H4 (cell line): ENCODE measurements around the gene IVL. TPM values are rescaled to one million over a fixed set of nuclear protein-coding genes. Genes with fewer than 3 reads are reported as not detected.

Source experiments
- DNase-seq: peaks from one replicate; pipeline ENCODE4 v3.0.0-alpha.2; 2015; ENCODE audit warnings: low spot score
- total RNA-seq: library from RNA; depleted of rRNA; stranded (reverse); fragments of >200 nt; shearing (Covaris generic); gene quantifications from 2 replicates; pipeline ENCODE4 v1.2.3, GENCODE V29; 2014

Gene IVL
- total RNA-seq, 1 experiment from 2014 or later, result not detected

- DNase-seq, result no peak
Observed at GRCh38 chr1:152888126-152888525, 20.2 kb upstream of the IVL start.

GRCh38 chr1:152899027-152899426, 9.3 kb upstream of the IVL start:
- no peak for DNase-seq

- DNase-seq, result no peak
Observed at GRCh38 chr1:152899883-152900282, 8.5 kb upstream of the IVL start.

GRCh38 chr1:152901631-152902030, 6.7 kb upstream of the IVL start:
- no peak for DNase-seq

GRCh38 chr1:152902636-152903035, 5.7 kb upstream of the IVL start:
- DNase-seq, result no peak

GRCh38 chr1:152904688-152905440, 3.5 kb upstream of the IVL start:
- no peak for DNase-seq

GRCh38 chr1:152906023-152906565, 2.3 kb upstream of the IVL start:
- DNase-seq, result peak; percentile 68

- DNase-seq, result no peak
Observed at GRCh38 chr1:152909206-152909605, 860 bp downstream of the IVL start.

- no peak for DNase-seq
Observed at GRCh38 chr1:152912471-152912870, 4.1 kb downstream of the IVL start.

- DNase-seq, result no peak
Observed at GRCh38 chr1:152912900-152913299, 4.6 kb downstream of the IVL start.

- no peak for DNase-seq
Observed at GRCh38 chr1:152917794-152918193, 9.4 kb downstream of the IVL start.

GRCh38 chr1:152919071-152919470, 10.7 kb downstream of the IVL start:
- DNase-seq, result no peak

- no peak for DNase-seq
Observed at GRCh38 chr1:152924191-152924590, 15.8 kb downstream of the IVL start.

- no peak for DNase-seq
Observed at GRCh38 chr1:152926091-152926490, 17.7 kb downstream of the IVL start.

- no peak for DNase-seq
Observed at GRCh38 chr1:152928671-152929070, 20.3 kb downstream of the IVL start.

- no peak for DNase-seq
Observed at GRCh38 chr1:152932170-152932811, 23.9 kb downstream of the IVL start.

GRCh38 chr1:152933196-152933595, 24.9 kb downstream of the IVL start:
- no peak for DNase-seq

GRCh38 chr1:152940614-152941013, 32.3 kb downstream of the IVL start:
- no peak for DNase-seq

GRCh38 chr1:152941037-152941711, 32.8 kb downstream of the IVL start:
- no peak for DNase-seq

- DNase-seq, result no peak
Observed at GRCh38 chr1:152942161-152942560, 33.8 kb downstream of the IVL start.

- no peak for DNase-seq
Observed at GRCh38 chr1:152946248-152946647, 37.9 kb downstream of the IVL start.

- DNase-seq, result no peak
Observed at GRCh38 chr1:152946651-152947256, 38.4 kb downstream of the IVL start, which contains the start of gene SPRR5. TSS of gene SPRR5 (plus strand) at chr1:152947206. CDS start at chr1:152948555, 1,349 bp downstream.
